ENCODE measurements around the gene DYRK3. TPM values are rescaled to one million over a fixed set of nuclear protein-coding genes. Genes with fewer than 3 reads are reported as not detected.

Gene DYRK3
- total and polyA plus RNA-seq, 10 of the 15 experiments (the other 5 are each of a cell fraction or from before 2014, with no cell fraction given): 1.6 to 12.9 (median 10.3) TPM

- TF ChIP-seq LARP7 (IDR thresholded peaks at IDR 0.05): no peak
- no peak for TF ChIP-seq BCL11A (IDR thresholded peaks at IDR 0.05; ENCODE audit: low read depth, low read length)
- no peak for TF ChIP-seq BACH1 (IDR thresholded peaks at IDR 0.05; ENCODE audit: borderline replicate concordance)
- TF ChIP-seq NR2C1 (IDR thresholded peaks at IDR 0.05): no peak
- TF ChIP-seq FOS (IDR thresholded peaks at IDR 0.05; ENCODE audit: borderline replicate concordance, extremely low read depth, insufficient read length): no peak
- TF ChIP-seq, protein P1, sequence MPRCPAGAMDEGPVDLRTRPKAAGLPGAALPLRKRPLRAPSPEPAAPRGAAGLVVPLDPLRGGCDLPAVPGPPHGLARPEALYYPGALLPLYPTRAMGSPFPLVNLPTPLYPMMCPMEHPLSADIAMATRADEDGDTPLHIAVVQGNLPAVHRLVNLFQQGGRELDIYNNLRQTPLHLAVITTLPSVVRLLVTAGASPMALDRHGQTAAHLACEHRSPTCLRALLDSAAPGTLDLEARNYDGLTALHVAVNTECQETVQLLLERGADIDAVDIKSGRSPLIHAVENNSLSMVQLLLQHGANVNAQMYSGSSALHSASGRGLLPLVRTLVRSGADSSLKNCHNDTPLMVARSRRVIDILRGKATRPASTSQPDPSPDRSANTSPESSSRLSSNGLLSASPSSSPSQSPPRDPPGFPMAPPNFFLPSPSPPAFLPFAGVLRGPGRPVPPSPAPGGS (IDR thresholded peaks at IDR 0.05; ENCODE audit: borderline replicate concordance, insufficient read depth, low read depth, low read length, poor library complexity, severe bottlenecking): no peak
- no peak for TF ChIP-seq POLR2A (IDR thresholded peaks at IDR 0.05; ENCODE audit: low read depth, low read length)
- no peak for TF ChIP-seq TCF3 (IDR thresholded peaks at IDR 0.05; ENCODE audit: borderline replicate concordance, insufficient read depth, low read depth, low read length)
- TF ChIP-seq NFIC (IDR thresholded peaks at IDR 0.05; ENCODE audit: low read depth, low read length): peak; percentile 82
- TF ChIP-seq CREM (IDR thresholded peaks at IDR 0.05; ENCODE audit: low read depth): no peak
- TF ChIP-seq POU2F2 (IDR thresholded peaks at IDR 0.05; ENCODE audit: borderline replicate concordance, low read depth, low read length): no peak
- TF ChIP-seq NR2C2 (IDR thresholded peaks at IDR 0.05; ENCODE audit: borderline replicate concordance, control insufficient read depth, insufficient read length, low read depth): no peak
- no peak for TF ChIP-seq HDAC2 (IDR thresholded peaks at IDR 0.05)
- TF ChIP-seq GABPA (IDR thresholded peaks at IDR 0.05; ENCODE audit: low read depth): peak; percentile 57
- TF ChIP-seq TCF12 (IDR thresholded peaks at IDR 0.05; ENCODE audit: low read depth, low read length): no peak
- TF ChIP-seq BMI1 (IDR thresholded peaks at IDR 0.05; ENCODE audit: borderline replicate concordance): no peak
- TF ChIP-seq NKRF (conservative IDR thresholded peaks at IDR 0.05): no peak
- no peak for TF ChIP-seq YY1 (IDR thresholded peaks at IDR 0.05; ENCODE audit: low read depth, low read length)
- no peak; the same call in 1 of the 2 replicates for TF ChIP-seq PML (IDR thresholded peaks at IDR 0.05; ENCODE audit: low read length)
- no peak for TF ChIP-seq MXI1 (IDR thresholded peaks at IDR 0.05; ENCODE audit: low read depth, low read length)
- TF ChIP-seq TARDBP (IDR thresholded peaks at IDR 0.05; ENCODE audit: borderline replicate concordance): no peak
- no peak for TF ChIP-seq BHLHE40 (IDR thresholded peaks at IDR 0.05; ENCODE audit: borderline replicate concordance in 1 of 2, low read depth in 2 of 2, low read length in 1 of 2)
- TF ChIP-seq BCLAF1 (IDR thresholded peaks at IDR 0.05): no peak
- no peak for TF ChIP-seq TBL1XR1 (IDR thresholded peaks at IDR 0.05; ENCODE audit: low read depth, low read length)
- TF ChIP-seq ZNF274 (IDR thresholded peaks at IDR 0.05; ENCODE audit: insufficient read depth, insufficient read length): no peak
Measured at GRCh38 chr1:206609229-206609991, 25.9 kb upstream of the DYRK3 start (continued).
